HG02623 (cell line): ENCODE measurements around the gene ATOSB.

Experiments
- ATAC-seq: cut with Tn5 transposase; IDR thresholded peaks from one replicate; pipeline ENCODE4 v1.9.1; 2021; ENCODE audit warnings: moderate library complexity; ENCODE audit not compliant: unreplicated experiment

ATOSB gene

DNA sequence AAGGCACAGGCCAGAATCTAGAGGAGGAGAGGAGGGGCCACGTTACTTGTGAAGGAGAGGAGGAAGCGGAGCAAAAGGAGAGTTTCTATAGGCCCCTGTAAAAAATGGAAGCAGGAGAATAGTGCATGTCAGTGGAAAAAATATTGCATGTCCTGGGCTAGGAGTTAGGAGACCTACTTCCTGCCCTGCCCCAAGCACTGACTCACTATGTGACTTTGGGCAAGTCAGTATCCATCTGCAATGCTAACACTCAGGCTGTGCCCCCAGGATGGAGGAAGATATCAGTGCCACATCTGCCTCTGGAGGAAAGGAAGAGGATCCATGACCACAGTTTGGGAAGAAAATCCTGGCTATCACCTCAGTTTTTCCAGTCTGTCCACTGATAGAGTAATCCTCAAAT, 26.2 kb downstream of the ATOSB start:
- ATAC-seq: no peak

DNA sequence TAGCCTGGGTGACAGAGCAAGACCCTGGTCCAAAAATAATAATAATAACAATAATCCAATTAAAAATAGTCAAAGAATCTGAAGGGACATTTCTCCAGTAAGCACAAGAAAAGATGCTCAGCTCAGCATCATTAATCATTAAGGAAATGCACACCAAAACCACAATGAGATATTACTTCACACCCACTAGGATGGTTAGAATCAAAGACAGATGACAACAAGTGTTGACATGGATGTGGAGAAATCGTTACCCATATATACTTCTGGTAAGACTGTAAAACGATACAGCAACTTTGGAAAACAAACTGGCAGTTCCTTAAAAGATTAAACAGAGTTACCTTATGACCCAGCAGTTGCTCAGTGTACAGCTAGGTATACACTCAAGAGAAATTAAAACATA, 30.6 kb downstream of the ATOSB start:
- no peak for ATAC-seq

DNA sequence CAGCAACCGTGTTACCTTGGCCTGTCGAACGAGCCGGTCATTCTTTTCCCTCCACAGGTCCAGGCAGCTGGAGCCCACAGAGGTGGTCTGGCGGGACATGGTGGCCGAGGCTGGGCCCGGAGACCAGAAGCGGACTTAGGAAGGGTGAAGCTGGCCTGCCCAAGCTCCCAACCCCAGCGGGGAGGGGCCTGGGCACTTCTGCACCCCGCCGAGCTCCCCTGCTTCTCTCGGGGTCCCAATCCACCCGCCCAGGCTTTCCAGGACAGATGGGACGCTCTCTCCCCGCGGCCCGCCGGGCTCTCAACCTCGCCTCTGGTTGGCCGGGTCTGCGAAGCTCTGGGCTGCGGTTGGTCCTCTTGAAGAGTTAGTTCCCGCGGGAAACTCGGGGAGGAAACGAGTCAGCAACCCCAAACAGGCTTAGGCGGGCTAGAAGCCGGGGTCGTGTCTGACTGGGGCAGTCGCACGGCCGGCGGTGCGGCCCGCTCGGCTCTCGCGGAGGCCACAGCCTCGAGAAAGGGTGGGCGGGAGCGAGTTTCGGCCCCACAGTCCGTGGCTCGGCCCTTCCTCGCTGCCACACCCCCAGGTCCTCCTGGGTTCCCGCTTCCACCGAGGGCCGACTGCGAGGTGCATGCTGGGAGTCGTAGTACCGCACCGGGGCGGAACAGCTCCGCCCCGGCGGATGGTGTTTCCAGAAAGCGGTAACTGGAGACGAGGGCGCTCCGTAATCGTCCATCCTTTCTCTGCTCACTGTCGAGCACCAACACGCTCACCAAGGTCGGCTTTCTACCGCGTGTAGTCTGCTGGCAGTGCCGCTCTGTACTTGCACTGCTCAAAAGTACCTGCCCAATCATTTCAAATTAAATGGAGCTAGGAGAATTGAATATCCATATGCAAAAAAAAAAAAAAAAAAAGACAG, 36.0 kb downstream of the ATOSB start, which contains the start of gene FANCG:
Gene FANCG (minus strand): TSS at position 517 of the 916 bp plus-strand sequence. CDS start 418 bp downstream, at position 99.
- peak; percentile 92 for ATAC-seq

GRCh38 chr9:35079041-35079425, 36.6 kb downstream of the ATOSB start:
- no peak for ATAC-seq

GRCh38 chr9:35078066-35078465, 37.6 kb downstream of the ATOSB start:
- no peak for ATAC-seq

DNA sequence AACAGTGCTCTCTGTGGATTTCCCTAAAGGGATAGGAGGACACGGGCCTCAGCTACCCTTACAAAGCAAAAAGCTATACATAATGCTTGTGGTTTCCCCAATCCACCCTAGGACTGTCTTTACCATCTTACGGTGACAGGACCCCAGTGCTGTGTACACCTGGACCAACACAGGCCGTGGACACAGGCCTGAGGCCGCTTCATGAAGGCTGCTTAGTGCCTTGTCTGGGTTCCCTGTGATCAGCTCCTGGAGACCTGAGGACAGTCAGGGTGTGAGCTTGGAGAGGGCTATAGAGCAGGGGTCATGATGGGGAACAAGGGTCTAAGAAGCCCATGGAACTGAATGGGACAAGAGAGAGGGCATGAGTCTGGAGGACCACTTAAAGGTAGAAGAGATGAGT, 38.8 kb downstream of the ATOSB start:
- no peak for ATAC-seq

DNA sequence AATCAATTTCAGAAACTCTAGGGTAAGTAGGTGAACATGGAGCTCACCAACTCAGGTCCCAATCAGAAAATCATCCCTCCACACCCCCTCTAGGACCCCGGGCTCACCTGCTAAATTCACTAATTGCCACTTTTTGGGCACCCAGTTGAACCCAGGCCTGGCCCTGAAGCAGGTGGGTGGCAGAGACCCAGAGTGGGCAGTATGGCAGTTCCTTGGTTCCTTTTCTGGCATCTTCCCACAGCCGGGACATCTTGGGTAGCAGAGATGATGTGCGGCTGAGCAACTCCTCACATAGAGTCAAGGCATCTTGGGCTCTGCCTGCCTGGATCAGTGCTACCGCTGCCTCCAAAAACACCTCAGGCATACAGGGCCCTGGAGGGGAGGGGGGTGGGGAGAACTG, 40.3 kb downstream of the ATOSB start:
- no peak for ATAC-seq

- ATAC-seq: no peak
Measured at GRCh38 chr9:35074791-35075190, 40.9 kb downstream of the ATOSB start.

- no peak for ATAC-seq
Measured at GRCh38 chr9:35074141-35074540, 41.5 kb downstream of the ATOSB start.

DNA sequence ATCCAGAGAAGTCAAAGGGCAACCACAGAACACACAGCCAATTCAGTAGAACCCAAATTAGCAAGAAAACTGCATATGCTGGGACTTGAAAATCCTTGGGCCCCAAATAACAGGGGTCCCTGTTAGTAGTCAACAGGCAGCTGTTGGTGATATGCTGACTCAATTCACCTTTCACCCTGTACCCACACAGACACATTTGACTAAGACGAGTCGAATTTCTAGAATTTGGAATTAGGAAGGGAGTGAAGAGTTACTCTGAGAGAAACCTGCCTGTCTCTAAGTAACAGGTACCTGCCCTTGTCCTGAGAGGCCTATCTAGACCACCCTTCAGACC, 42.4 kb downstream of the ATOSB start:
- ATAC-seq: no peak

- ATAC-seq: peak; percentile 85
Measured at GRCh38 chr9:35072461-35073278, 43.0 kb downstream of the ATOSB start, which contains the start of gene VCP. TSS of gene VCP (minus strand) at chr9:35072625. CDS start at chr9:35072353, 272 bp downstream.

GRCh38 chr9:35071814-35072460, 43.7 kb downstream of the ATOSB start:
- peak; percentile 51 for ATAC-seq

GRCh38 chr9:35070823-35071813, 44.5 kb downstream of the ATOSB start:
- ATAC-seq: no peak

- no peak for ATAC-seq
Measured at GRCh38 chr9:35069020-35069419, 46.6 kb downstream of the ATOSB start.

- no peak for ATAC-seq
Measured at GRCh38 chr9:35067056-35067455, 48.6 kb downstream of the ATOSB start.

DNA sequence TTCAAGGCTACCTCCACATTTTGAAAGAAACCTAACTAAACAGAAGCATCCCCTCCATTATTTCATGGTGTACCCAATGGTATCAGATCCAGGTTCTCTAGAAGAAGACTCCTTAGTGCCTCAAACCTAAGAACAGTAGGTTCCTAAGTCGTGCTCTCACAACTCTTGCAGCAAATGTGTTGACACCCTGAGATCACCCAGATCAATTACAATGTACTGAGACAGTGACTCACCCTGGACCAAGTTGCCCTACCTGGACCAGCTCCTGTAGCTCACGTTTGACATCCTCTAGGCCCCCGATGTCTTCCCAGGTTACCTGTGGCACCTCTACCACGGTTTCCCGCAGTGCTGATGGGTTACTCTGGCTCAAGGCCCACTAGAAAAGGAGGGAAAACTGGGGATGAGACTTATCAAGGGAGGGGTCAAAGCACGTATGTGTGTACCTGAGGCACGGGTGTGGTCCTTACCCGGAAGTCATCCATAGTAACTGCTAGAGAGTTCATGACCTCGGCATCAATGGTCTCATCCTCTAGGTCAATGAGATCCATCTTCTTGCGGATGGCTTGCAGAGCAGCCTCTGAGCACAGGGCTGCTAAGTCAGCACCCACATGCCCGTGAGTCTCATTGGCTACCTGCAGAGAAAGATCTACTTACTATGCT, 55.0 kb downstream of the ATOSB start:
- ATAC-seq: no peak

DNA sequence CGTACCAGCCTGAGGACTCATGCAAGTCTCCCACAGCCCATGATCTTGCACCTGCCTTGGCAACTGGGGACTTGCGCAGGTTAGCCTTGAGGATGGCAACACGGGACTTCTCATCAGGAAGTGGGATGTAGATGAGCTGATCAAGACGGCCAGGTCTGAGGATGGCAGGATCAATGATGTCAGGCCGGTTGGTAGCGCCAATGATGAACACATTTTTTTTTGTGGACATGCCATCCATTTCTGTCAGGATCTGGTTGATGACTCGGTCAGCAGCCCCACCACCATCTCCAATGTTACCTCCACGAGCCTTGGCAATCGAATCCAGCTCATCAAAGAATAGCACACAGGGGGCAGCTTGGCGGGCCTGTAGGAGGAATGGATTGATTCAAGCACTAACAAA, 56.2 kb downstream of the ATOSB start:
- ATAC-seq: no peak

GRCh38 chr9:35057271-35057620, 58.4 kb downstream of the ATOSB start:
- ATAC-seq: no peak

DNA sequence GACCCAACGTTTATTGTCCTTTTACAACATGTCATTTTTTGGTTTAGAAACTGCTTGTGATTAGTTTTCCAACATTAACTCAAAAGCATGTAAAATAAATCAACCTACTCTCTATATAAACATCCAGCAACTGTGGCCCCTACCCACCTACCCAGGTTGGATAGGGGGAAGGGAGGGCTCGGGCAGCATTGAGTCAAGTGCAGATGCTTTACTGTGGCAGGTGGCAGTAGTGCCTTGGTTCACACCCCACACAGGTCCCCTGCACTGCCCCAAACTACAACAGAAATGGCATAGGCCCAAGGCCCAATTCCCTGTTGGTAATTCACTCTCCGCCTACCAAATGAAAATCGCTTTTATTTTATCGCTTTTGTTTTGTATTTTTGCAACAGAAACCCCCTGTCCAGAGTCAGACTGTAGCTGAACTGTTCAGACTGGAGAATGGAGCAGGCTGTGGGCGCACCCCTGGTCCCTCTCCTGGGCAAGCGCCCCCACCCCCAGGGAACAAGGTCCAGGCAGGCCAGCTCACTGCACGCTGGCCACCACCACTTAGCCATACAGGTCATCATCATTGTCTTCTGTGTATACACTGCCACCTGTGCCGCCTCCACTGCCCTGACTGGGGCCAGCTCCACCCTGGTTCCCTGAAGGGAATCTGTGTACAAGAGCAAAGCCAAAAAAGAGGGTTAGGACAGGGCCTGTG, 58.9 kb downstream of the ATOSB start:
- ATAC-seq: no peak
